GM19438 (cell line): Measurements from ENCODE around the gene MARVELD2.

Experiments
- ATAC-seq: cut with Tn5 transposase; IDR thresholded peaks from one replicate; pipeline ENCODE4 v1.9.1; 2021; ENCODE audit warnings: low read depth; ENCODE audit not compliant: unreplicated experiment

The MARVELD2 gene

GRCh38 chr5:69492391-69492922 is 77.5 kb downstream of the MARVELD2 start, which contains the start of gene OCLN:
OCLN (plus strand) TSS chr5:69492790; CDS start chr5:69504245, 11,455 bp downstream.
- peak; percentile 57 for ATAC-seq

DNA sequence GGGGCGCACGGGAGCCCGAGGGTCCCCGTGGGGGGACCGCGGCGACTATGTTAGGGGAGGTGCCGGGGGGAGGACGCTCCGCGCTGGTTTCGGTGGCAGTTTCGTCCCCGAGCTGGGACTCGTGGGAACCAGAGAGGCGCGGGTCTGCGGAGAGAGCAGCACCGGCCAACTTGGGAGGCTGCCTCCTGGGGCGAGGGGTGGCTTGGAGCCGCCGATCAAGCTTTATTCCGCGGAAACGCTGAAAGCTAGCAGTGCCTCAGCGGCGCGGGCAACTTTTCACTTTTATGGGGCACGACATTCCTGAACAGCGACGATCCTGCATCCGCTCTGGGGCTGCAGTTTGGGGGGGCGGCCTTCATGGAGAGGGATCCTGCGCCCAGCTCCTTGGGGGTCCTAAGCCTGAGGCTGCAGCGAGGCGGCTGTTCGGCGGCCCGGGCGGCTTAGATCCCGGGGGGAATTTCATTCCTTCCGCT is 78.0 kb downstream of the MARVELD2 start:
- ATAC-seq = peak; percentile 67

- ATAC-seq = no peak
Measured at GRCh38 chr5:69493396-69494133, 78.6 kb downstream of the MARVELD2 start.
